IPS DF 6.9 (cell line): ENCODE data around the gene AOPEP.
"Not testable (repeated sequence)": the region's sequence is repeated elsewhere in the genome, so short reads cannot be mapped to it uniquely, and the experiment has no call there.

Source experiments
- DNase-seq: peaks from one replicate; pipeline ENCODE4 v3.0.0-alpha.2; 2013; ENCODE audit warnings: low read depth, low spot score
- H3K27ac ChIP-seq: one replicate; pipeline ENCODE4 v1.5.1; 2013; ENCODE audit warnings: low read length, control low read depth
- H3K27me3 ChIP-seq: 2 replicates; pipeline ENCODE4 v1.6.1; 2013; ENCODE audit warnings: mild to moderate bottlenecking, low read length; ENCODE audit not compliant: control insufficient read depth, insufficient read depth
- H3K36me3 ChIP-seq: 2 replicates; pipeline ENCODE4 v1.6.1; 2013; ENCODE audit warnings: low read length; ENCODE audit not compliant: control insufficient read depth, insufficient read depth
- H3K4me1 ChIP-seq: 2 replicates; pipeline ENCODE4 v1.6.1; 2013; ENCODE audit warnings: low read length; ENCODE audit not compliant: control insufficient read depth, insufficient read depth
- H3K4me3 ChIP-seq: 2 replicates; pipeline ENCODE4 v1.5.1; 2013; ENCODE audit warnings: mild to moderate bottlenecking, low read length
- H3K9me3 ChIP-seq: 2 replicates; pipeline ENCODE4 v1.6.1; 2013; ENCODE audit warnings: low read length, inconsistent platforms; ENCODE audit not compliant: control insufficient read depth, insufficient read depth
- WGBS: extraction: QIAGEN DNeasy Blood & Tissue Kit; methylation state at CpG from one replicate; pipeline ENCODE4 v1.1.7; 2013; ENCODE audit warnings: mixed read lengths, missing lambda C conversion rate; ENCODE audit not compliant: insufficient read length, insufficient coverage; 5-methylcytosine and 5-hydroxymethylcytosine counted together

Gene AOPEP

GRCh38 chr9:94952565-94953373 lies 226.3 kb downstream of the AOPEP start:
- Histone ChIP-seq H3K27ac (no peak overlapping the region), H3K4me3 (no peak overlapping the region), H3K4me1 (peaks cover 9% of the 10 kb centered on the region), H3K9me3 (no peaks in the 10 kb centered on the region), H3K36me3 (no peaks in the 10 kb centered on the region), H3K27me3 (no peaks in the 10 kb centered on the region)
- DNase-seq, result no peak
- no CpG with 5 or more reads among the region's 8 CpGs for WGBS

DNA sequence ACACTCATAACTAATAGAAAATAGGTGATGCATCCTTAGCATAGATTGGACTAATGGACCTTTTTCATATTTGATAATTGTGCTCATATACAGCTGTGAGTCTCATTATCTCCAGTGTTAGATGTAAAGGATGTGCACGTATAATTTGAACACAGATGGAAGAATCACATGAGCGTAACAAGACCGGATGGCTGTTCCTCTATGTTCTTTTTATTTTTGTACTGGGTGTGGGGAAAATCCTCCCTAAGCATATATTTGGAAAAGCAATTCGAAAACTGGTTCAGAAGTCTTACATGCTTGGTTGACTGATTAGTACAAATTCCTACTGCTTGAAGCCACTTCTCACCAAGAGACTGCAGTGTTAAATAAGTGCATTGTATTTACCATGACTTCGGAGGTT lies 230.2 kb downstream of the AOPEP start:
- Histone ChIP-seq H3K36me3 (no peaks in the 10 kb centered on the region), H3K4me3 (no peak overlapping the region), H3K27me3 (no peaks in the 10 kb centered on the region), H3K9me3 (no peaks in the 10 kb centered on the region), H3K27ac (no peak overlapping the region), H3K4me1 (0 out of 2 replicates have a peak, but pooled peaks cover 2% of the 10 kb centered on the region)
- no CpG with 5 or more reads among the region's 5 CpGs for WGBS
- DNase-seq, result no peak

GRCh38 chr9:94960964-94961363 lies 234.5 kb downstream of the AOPEP start:
- Histone ChIP-seq H3K27ac (no peak overlapping the region), H3K36me3 (no peaks in the 10 kb centered on the region), H3K27me3 (no peaks in the 10 kb centered on the region), H3K4me1 (no peaks in the 10 kb centered on the region), H3K9me3 (no peaks in the 10 kb centered on the region), H3K4me3 (no peak overlapping the region)
- no peak for DNase-seq
- WGBS, result no CpG with 5 or more reads among the region's 5 CpGs

DNA sequence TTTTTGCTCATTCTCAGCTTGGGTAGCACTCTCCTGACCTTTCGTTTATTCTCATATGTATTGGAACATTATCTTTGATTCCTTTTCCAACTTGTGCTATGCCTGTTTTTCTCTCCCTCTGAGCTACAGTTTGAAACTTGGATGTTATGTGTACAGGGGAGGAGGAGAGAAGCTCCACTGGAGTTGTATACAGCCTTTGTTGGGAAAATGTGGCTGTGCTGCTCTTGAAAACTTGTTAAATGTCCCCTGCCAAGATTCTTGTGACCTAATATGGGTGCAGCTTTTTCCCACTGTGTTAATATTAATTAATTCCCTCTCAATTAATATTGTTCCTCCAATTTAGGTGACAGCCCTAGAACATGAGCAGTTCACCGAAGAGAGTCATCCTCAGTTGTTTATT lies 235.4 kb downstream of the AOPEP start:
- Histone ChIP-seq H3K27ac (no peak overlapping the region), H3K4me1 (no peaks in the 10 kb centered on the region), H3K27me3 (no peaks in the 10 kb centered on the region), H3K9me3 (no peaks in the 10 kb centered on the region), H3K36me3 (no peaks in the 10 kb centered on the region), H3K4me3 (no peak overlapping the region)
- no peak for DNase-seq
- no CpG with 5 or more reads among the region's 2 CpGs for WGBS

- H3K27ac ChIP-seq, H3K36me3 ChIP-seq, H3K27me3 ChIP-seq, H3K9me3 ChIP-seq, H3K4me1 ChIP-seq, H3K4me3 ChIP-seq, DNase-seq: not testable (repeated sequence)
- no CpG with 5 or more reads among the region's 5 CpGs for WGBS
Observed at GRCh38 chr9:94965631-94966030, 239.1 kb downstream of the AOPEP start.

DNA sequence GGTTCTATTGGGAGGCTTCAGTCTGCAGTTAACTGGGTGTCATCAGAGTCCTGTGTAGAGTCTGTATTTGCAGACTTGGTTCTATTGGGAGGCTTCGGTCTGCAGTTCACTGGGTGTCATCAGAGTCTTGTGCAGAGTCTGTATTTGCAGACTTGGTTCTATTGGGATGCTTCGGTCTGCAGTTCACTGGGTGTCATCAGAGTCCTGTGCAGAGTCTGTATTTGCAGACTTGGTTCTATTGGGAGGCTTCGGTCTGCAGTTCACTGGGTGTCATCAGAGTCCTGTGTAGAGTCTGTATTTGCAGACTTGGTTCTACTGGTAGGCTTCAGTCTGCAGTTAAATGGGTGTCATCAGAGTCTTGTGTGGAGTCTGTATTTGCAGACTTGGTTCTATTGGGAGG lies 239.5 kb downstream of the AOPEP start:
- not testable (repeated sequence) for H3K27ac ChIP-seq, H3K27me3 ChIP-seq, H3K4me1 ChIP-seq, DNase-seq, H3K4me3 ChIP-seq, H3K36me3 ChIP-seq, H3K9me3 ChIP-seq
- no CpG with 5 or more reads among the region's 3 CpGs for WGBS

- Histone ChIP-seq H3K27me3 (no peaks in the 10 kb centered on the region), H3K27ac (no peak overlapping the region), H3K36me3 (no peaks in the 10 kb centered on the region), H3K4me3 (no peak overlapping the region), H3K9me3 (no peaks in the 10 kb centered on the region), H3K4me1 (no peaks in the 10 kb centered on the region)
- WGBS, result no CpG with 5 or more reads among the region's 1 CpG
- DNase-seq, result no peak
Observed at GRCh38 chr9:94967482-94967881, 241.0 kb downstream of the AOPEP start.

DNA sequence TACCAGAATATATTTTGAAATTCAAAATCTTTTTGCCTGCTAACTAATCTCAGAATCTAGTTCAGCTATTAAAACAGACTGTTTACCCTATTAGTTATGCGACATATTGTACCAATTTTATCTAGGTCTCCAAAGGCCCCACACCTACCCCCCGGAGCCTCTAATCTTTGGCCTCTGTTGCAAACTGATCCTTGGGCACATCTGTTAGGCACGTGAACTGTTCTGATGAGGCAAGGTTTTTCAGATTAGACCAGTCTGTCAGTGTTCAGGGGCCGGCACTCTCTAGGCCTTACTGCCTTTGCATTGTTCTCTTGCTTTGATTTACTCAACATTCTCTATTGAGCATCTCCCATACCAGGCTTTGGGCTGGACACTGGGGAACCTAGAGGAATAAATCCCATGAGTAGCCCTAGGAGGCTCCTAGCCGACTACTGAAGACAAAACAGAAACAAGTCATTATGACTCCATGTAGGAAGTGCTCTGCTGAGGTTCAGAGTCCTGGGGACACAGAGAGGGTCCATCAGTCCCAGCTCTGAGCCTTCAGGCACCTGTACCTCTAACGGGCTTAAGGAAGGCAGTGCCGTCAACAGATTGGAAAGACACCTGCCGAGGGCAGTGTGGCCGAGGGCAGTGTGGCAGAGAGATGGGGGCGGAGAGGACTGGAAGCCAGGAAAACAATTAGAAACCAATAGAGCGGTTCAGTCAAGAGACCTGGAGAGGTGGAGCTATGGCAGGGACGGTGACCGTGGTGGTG lies 245.1 kb downstream of the AOPEP start:
- WGBS, result no CpG with 5 or more reads among the region's 13 CpGs
- DNase-seq, result no peak

GRCh38 chr9:94973451-94973941 lies 247.0 kb downstream of the AOPEP start:
- no peak for DNase-seq
- H3K27ac ChIP-seq, result no peak overlapping the region
- WGBS, result no CpG with 5 or more reads among the region's 11 CpGs

More for the DNA sequence above, 245.1 kb downstream of the AOPEP start:
- H3K27ac ChIP-seq, result no peak overlapping the region
- H3K4me1 ChIP-seq, result no peaks in the 10 kb centered on the region
- no peaks in the 10 kb centered on the region for H3K27me3 ChIP-seq
- no peaks in the 10 kb centered on the region for H3K9me3 ChIP-seq
- H3K36me3 ChIP-seq, result no peaks in the 10 kb centered on the region
- H3K4me3 ChIP-seq, result no peak overlapping the region

DNA sequence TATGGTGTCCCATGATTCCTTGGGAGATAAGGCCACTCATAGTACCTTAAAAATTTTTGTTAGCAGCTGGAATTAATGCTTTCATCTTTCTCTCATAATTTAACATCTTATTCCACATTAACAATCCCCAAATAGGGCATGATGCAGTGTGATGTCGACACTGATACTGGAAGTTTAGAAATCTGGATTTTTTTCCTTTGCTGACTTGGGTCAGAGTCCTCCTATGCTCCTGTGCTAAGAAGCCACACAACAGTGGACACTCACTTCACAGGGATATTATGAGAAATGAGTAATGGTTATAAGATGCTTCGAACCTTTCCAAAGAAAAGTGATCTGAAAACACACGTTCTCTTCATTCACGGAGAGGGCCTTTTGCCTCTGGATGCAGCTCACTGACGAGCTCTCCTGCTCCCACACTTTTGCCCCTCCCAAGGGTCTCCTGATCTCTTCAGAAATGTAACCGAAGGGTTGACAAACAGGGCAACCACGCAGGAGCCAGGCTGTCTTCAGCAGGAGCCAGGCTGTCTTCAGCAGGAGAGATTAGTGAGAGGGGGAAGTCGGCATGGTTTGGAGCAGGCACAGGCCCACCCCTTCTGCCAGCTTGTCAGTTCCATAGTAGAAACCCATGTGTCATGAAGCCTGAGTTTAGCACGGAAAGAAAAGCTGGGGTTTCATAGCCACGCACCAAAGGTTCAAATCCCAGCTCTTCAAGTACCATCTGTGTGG lies 247.8 kb downstream of the AOPEP start:
- Histone ChIP-seq H3K27me3 (no peaks in the 10 kb centered on the region), H3K27ac (no peak overlapping the region), H3K36me3 (no peaks in the 10 kb centered on the region), H3K4me3 (no peak overlapping the region), H3K9me3 (no peaks in the 10 kb centered on the region), H3K4me1 (no peaks in the 10 kb centered on the region)
- DNase-seq, result no peak
- WGBS, result no CpG with 5 or more reads among the region's 10 CpGs

More at GRCh38 chr9:94973451-94973941, 247.0 kb downstream of the AOPEP start:
- H3K9me3 ChIP-seq, result no peaks in the 10 kb centered on the region
- no peaks in the 10 kb centered on the region for H3K27me3 ChIP-seq
- H3K36me3 ChIP-seq, result no peaks in the 10 kb centered on the region
- H3K4me3 ChIP-seq, result no peak overlapping the region
- no peaks in the 10 kb centered on the region for H3K4me1 ChIP-seq
